Panc1 (cell line): ENCODE measurements around the gene OTOG.

ENCODE experiments used
- POLR2AphosphoS5 ChIP-seq: IDR thresholded peaks from 2 replicates; pipeline ENCODE4 v1.6.1; 2012; ENCODE audit warnings: mild to moderate bottlenecking, low read depth, low read length, moderate library complexity
- SIN3A ChIP-seq: IDR thresholded peaks from 2 replicates; pipeline ENCODE4 v1.6.1; 2012; ENCODE audit warnings: low read depth, mild to moderate bottlenecking, low read length, moderate library complexity, borderline replicate concordance; ENCODE audit not compliant: insufficient read depth
- TCF7L2 ChIP-seq: IDR thresholded peaks from 2 replicates; pipeline ENCODE4 v1.6.1; 2011; ENCODE audit warnings: mild to moderate bottlenecking, low read depth, low read length, inconsistent platforms
- TF ChIP-seq, protein P1 (sequence below): fragments of 450-650 bp; IDR thresholded peaks from 2 replicates; pipeline ENCODE4 v1.5.1; 2017; ENCODE audit warnings: mild to moderate bottlenecking

DNA sequence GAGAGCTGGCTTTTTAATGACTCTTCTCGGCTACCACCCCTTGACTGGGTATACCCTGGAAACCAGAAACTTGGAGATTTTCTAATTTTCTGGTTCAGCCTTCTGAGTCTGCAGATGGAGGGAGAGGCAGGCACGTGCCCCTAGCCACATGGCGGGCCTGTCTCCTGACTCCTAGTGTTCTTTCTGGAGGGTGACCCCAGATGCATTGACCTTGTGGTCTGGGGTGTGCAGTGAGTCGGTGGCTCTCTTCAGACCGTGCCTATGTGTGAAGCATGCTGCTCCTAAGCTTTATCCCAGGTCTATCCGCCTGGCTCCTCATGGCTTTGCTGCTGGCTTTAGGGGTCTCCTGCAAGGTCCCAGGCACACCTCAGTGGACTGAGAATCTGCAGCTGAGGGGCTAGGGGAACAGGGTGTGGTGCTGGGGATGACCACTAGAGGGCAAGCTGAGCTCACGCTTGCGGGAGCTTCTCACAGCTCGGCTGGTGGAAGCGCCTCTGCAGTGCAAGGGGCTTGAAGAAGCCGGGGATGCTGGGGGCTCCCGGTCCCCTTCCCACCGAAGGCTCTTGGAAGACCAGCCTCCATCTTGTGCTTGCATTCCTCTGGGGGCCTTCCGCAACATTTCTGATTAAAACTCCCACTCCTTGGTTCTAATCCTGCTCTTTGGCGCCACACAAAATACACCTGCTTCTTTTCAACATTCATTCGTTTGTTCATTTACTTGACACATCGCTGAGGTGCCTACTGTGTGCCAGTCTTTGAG lies 51.8 kb downstream of the OTOG start:
- TF ChIP-seq, protein P1, sequence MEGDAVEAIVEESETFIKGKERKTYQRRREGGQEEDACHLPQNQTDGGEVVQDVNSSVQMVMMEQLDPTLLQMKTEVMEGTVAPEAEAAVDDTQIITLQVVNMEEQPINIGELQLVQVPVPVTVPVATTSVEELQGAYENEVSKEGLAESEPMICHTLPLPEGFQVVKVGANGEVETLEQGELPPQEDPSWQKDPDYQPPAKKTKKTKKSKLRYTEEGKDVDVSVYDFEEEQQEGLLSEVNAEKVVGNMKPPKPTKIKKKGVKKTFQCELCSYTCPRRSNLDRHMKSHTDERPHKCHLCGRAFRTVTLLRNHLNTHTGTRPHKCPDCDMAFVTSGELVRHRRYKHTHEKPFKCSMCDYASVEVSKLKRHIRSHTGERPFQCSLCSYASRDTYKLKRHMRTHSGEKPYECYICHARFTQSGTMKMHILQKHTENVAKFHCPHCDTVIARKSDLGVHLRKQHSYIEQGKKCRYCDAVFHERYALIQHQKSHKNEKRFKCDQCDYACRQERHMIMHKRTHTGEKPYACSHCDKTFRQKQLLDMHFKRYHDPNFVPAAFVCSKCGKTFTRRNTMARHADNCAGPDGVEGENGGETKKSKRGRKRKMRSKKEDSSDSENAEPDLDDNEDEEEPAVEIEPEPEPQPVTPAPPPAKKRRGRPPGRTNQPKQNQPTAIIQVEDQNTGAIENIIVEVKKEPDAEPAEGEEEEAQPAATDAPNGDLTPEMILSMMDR = peak; percentile 96
- TF ChIP-seq POLR2AphosphoS5 (no peak), TCF7L2 (no peak), SIN3A (no peak)
